Right lobe of liver (tissue), 4 donors: ENCODE data around the gene BLM.

Experiments used
- CTCF ChIP-seq, 4 donors: fragments of 200-600 bp in 3 of 4; fragments of 450-650 bp in 1 of 4; IDR thresholded peaks; one replicate each; pipeline versions ENCODE4 v1.5.1 to v1.8.0; 2016 to 2022; ENCODE audit warnings: antibody characterized with exemption in 4 of 4, mild to moderate bottlenecking in 2 of 4
- POLR2A ChIP-seq: fragments of 450-650 bp; IDR thresholded peaks from one replicate; pipeline ENCODE4 v1.6.1; 2017; ENCODE audit warnings: antibody characterized with exemption, mild to moderate bottlenecking
- donor health status: DM: no; HTN: no; CAD: no.
- donor health status: DM: no; HTN: no; CAD: no.
- donor health status: DM: no; HTN: yes; CAD: no.

GRCh38 chr15:90765966-90766365 is 48.8 kb downstream of the BLM start:
- TF ChIP-seq CTCF (IDR thresholded peaks at IDR 0.05) (no peak), POLR2A (no peak)
